ENCODE data around the gene CCDC112. TPM values are rescaled to one million over a fixed set of nuclear protein-coding genes. Genes with fewer than 3 reads are reported as not detected.
"Not testable (repeated sequence)": the region's sequence is repeated elsewhere in the genome, so short reads cannot be mapped to it uniquely, and the experiment has no call there.

Gene CCDC112
- total and polyA plus RNA-seq, 4 donors = 4.1 to 8.3 (median 6.9) TPM

GRCh38 chr5:115336201-115336720 is 39.8 kb upstream of the CCDC112 start:
- intact Hi-C loops (cut with DNase I) = no loop called here
- Histone ChIP-seq H3K4me1 (ENCODE audit: control insufficient read depth in 1 of 2, insufficient read depth in 2 of 2, low read length in 2 of 2) (no peaks in the 10 kb centered on the region), H3K27ac (ENCODE audit: low read depth in 1 of 2, low read length in 2 of 2) (no peak overlapping the region), H3K9me3 (ENCODE audit: control insufficient read depth, low read length) (peaks cover 1% of the 10 kb centered on the region), H3K36me3 (ENCODE audit: control insufficient read depth in 1 of 2, insufficient read depth in 2 of 2, low read length in 1 of 2) (no peaks in the 10 kb centered on the region), H3K27me3 (ENCODE audit: control insufficient read depth in 1 of 2, insufficient read depth in 2 of 2, low read length in 1 of 2) (no peaks in the 10 kb centered on the region), H3K4me3 (ENCODE audit: low read length in 2 of 2) (no peak overlapping the region)
- ATAC-seq (ENCODE audit: low FRiP score) (no peak), DNase-seq (no peak)
- 75 to 78% methylated on average over 1 of the region's 1 CpG for WGBS, 2 donors

DNA sequence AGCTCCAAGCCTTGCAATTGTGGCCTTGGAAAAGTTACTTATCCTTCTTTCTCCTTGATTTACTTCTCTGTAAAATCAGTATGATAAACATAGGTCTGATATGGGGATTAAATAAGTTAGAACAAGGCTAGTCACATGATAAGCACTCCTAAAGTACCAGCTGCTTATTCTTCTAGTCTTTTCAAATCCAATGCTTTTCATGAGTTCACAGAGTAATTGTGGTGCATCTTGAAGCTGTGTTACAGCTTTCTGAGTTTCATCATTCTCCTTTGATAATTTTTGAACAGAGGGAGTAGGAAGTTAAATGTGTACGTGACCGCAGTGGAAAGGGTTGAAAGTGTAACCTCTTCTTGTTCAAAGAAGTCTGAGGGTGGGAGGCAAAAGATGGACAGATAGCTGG is 38.8 kb upstream of the CCDC112 start:
- WGBS, 2 donors = 80 to 90% methylated on average over 2 of the region's 2 CpGs
- Histone ChIP-seq H3K4me1 (ENCODE audit: control insufficient read depth in 1 of 2, insufficient read depth in 2 of 2, low read length in 2 of 2) (no peaks in the 10 kb centered on the region), H3K9me3 (ENCODE audit: control insufficient read depth, low read length) (peaks cover 1% of the 10 kb centered on the region), H3K27me3 (ENCODE audit: control insufficient read depth in 1 of 2, insufficient read depth in 2 of 2, low read length in 1 of 2) (no peaks in the 10 kb centered on the region), H3K4me3 (ENCODE audit: low read length in 2 of 2) (no peak overlapping the region), H3K27ac (ENCODE audit: low read depth in 1 of 2, low read length in 2 of 2) (no peak overlapping the region), H3K36me3 (ENCODE audit: control insufficient read depth in 1 of 2, insufficient read depth in 2 of 2, low read length in 1 of 2) (no peaks in the 10 kb centered on the region)
- DNase-seq (no peak), ATAC-seq (ENCODE audit: low FRiP score) (no peak)
- intact Hi-C loops (cut with DNase I) = no loop called here

- intact Hi-C loops (cut with DNase I) = no loop called here
- Histone ChIP-seq H3K4me3 (ENCODE audit: low read length in 2 of 2) (no peak overlapping the region), H3K9me3 (ENCODE audit: control insufficient read depth, low read length) (peaks cover 1% of the 10 kb centered on the region), H3K27ac (ENCODE audit: low read depth in 1 of 2, low read length in 2 of 2) (no peak overlapping the region), H3K36me3 (ENCODE audit: control insufficient read depth in 1 of 2, insufficient read depth in 2 of 2, low read length in 1 of 2) (no peaks in the 10 kb centered on the region), H3K4me1 (ENCODE audit: control insufficient read depth in 1 of 2, insufficient read depth in 2 of 2, low read length in 2 of 2) (no peaks in the 10 kb centered on the region), H3K27me3 (ENCODE audit: control insufficient read depth in 1 of 2, insufficient read depth in 2 of 2, low read length in 1 of 2) (no peaks in the 10 kb centered on the region)
- 79 to 89% methylated on average over 1 of the region's 1 CpG for WGBS, 2 donors
- ATAC-seq (ENCODE audit: low FRiP score) (peak; percentile 36), DNase-seq (no peak)
Observed at GRCh38 chr5:115333164-115333563, 36.7 kb upstream of the CCDC112 start.

DNA sequence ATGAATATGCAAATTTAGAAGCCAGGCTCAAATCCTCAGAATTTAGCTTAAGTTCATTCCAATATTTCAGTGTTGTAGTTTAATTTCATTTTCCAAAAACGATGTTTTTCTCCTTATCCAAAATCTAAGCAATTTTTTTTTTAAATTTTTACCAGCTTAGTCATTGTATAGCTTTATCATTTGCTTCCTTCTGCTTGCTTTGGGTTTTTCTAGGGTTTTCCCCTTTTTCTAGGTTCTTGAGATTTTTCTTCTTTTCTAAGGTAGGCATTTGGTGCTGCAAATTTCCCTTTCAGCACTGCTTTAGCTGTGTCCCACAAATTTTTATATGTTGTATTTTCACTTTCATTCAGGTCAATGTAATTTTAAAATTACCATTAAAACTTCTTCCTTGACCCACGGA is 34.4 kb upstream of the CCDC112 start:
- Histone ChIP-seq H3K27ac (ENCODE audit: low read depth in 1 of 2, low read length in 2 of 2) (no peak overlapping the region), H3K27me3 (ENCODE audit: control insufficient read depth in 1 of 2, insufficient read depth in 2 of 2, low read length in 1 of 2) (no peaks in the 10 kb centered on the region), H3K36me3 (ENCODE audit: control insufficient read depth in 1 of 2, insufficient read depth in 2 of 2, low read length in 1 of 2) (no peaks in the 10 kb centered on the region), H3K9me3 (ENCODE audit: control insufficient read depth, low read length) (peaks cover 1% of the 10 kb centered on the region), H3K4me3 (ENCODE audit: low read length in 2 of 2) (no peak overlapping the region), H3K4me1 (ENCODE audit: control insufficient read depth in 1 of 2, insufficient read depth in 2 of 2, low read length in 2 of 2) (no peaks in the 10 kb centered on the region)
- DNase-seq (no peak), ATAC-seq (ENCODE audit: low FRiP score) (no peak)
- 62 to 73% methylated on average over 2 of the region's 2 CpGs for WGBS, 2 donors
- intact Hi-C loops (cut with DNase I) = no loop called here

DNA sequence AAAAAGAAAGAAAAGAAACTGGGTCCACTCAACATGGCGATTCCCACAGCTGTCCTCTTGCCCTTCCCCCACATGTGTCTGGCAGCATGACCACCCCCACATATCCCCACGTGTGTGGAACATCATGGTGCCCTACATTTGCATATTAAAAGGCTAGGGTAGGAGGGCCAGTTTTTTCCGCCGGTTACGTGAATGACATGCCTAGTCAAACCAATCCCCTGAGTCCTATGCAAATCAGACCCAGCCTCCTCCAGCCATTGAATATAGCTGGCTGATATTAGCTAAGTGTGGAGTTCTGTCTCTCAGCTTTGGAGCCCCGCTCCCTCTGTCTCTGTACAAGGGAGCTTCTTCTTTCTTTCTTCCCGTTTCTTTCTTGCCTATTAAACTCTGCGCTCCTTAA is 33.0 kb upstream of the CCDC112 start:
- no peak for ATAC-seq (ENCODE audit: low FRiP score)
- intact Hi-C loops (cut with DNase I) = no loop called here
- no peak for DNase-seq
- H3K27me3 ChIP-seq (ENCODE audit: control insufficient read depth in 1 of 2, insufficient read depth in 2 of 2, low read length in 1 of 2) = no peaks in the 10 kb centered on the region
- 75 to 78% methylated on average over 8 of the region's 8 CpGs for WGBS, 2 donors
- no peak overlapping the region for H3K4me3 ChIP-seq (ENCODE audit: low read length in 2 of 2)
- H3K9me3 ChIP-seq (ENCODE audit: control insufficient read depth, low read length) = no peaks in the 10 kb centered on the region
- no peaks in the 10 kb centered on the region for H3K36me3 ChIP-seq (ENCODE audit: control insufficient read depth in 1 of 2, insufficient read depth in 2 of 2, low read length in 1 of 2)
- H3K4me1 ChIP-seq (ENCODE audit: control insufficient read depth in 1 of 2, insufficient read depth in 2 of 2, low read length in 2 of 2) = no peaks in the 10 kb centered on the region
- H3K27ac ChIP-seq (ENCODE audit: low read depth in 1 of 2, low read length in 2 of 2) = no peak overlapping the region

DNA sequence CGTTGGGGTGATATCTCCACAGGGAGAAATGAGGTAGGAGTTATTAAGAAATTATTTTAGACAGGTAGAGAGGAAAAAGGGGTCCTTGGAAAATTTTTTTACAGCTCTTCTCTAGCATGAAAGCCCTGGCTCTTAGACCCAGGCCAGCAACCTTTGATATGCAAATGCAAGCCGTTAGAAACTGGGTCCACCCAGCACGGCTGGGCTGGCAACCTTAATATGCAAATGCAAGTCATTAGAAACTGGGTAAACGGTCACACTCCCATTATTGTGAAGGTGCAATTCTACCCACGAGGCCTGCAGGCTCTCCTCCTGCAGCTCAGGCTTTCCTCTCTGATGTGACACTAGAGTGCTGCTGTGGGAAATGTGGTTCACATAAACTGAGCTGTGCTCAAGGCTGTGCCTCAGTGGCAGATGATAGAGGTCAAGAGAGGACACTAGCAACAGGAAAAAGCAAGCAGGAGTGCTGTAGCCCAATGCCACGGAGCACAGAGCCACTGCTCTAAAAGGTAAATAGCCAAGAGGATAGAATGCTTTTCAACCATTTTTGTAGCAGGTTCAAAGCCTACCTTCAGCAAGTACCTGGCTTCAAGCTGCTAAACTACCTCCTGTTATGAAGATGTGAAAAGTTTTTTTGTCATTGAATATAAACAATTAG is 32.3 kb upstream of the CCDC112 start:
- WGBS, 2 donors = 36 to 54% methylated on average over 6 of the region's 6 CpGs
- H3K9me3 ChIP-seq (ENCODE audit: control insufficient read depth, low read length); DNase-seq; H3K27ac ChIP-seq (ENCODE audit: low read depth in 1 of 2, low read length in 2 of 2); intact Hi-C loops (cut with DNase I); H3K4me1 ChIP-seq (ENCODE audit: control insufficient read depth in 1 of 2, insufficient read depth in 2 of 2, low read length in 2 of 2); H3K36me3 ChIP-seq (ENCODE audit: control insufficient read depth in 1 of 2, insufficient read depth in 2 of 2, low read length in 1 of 2); H3K27me3 ChIP-seq (ENCODE audit: control insufficient read depth in 1 of 2, insufficient read depth in 2 of 2, low read length in 1 of 2); ATAC-seq (ENCODE audit: low FRiP score); H3K4me3 ChIP-seq (ENCODE audit: low read length in 2 of 2): not testable (repeated sequence)

- no peaks in the 10 kb centered on the region for H3K9me3 ChIP-seq (ENCODE audit: control insufficient read depth, low read length)
- no peak for DNase-seq
- H3K4me3 ChIP-seq (ENCODE audit: low read length in 2 of 2) = no peak overlapping the region
- no peak overlapping the region for H3K27ac ChIP-seq (ENCODE audit: low read depth in 1 of 2, low read length in 2 of 2)
- H3K27me3 ChIP-seq (ENCODE audit: control insufficient read depth in 1 of 2, insufficient read depth in 2 of 2, low read length in 1 of 2) = no peaks in the 10 kb centered on the region
- WGBS, 2 donors = 3 to 10% methylated on average over 3 of the region's 3 CpGs
- H3K4me1 ChIP-seq (ENCODE audit: control insufficient read depth in 1 of 2, insufficient read depth in 2 of 2, low read length in 2 of 2) = no peaks in the 10 kb centered on the region
- no peak for ATAC-seq (ENCODE audit: low FRiP score)
- intact Hi-C loops (cut with DNase I) = no loop called here
- no peaks in the 10 kb centered on the region for H3K36me3 ChIP-seq (ENCODE audit: control insufficient read depth in 1 of 2, insufficient read depth in 2 of 2, low read length in 1 of 2)
Observed at GRCh38 chr5:115325296-115325959, 29.0 kb upstream of the CCDC112 start.

- Histone ChIP-seq H3K27me3 (ENCODE audit: control insufficient read depth in 1 of 2, insufficient read depth in 2 of 2, low read length in 1 of 2) (no peaks in the 10 kb centered on the region), H3K4me3 (ENCODE audit: low read length in 2 of 2) (no peak overlapping the region), H3K27ac (ENCODE audit: low read depth in 1 of 2, low read length in 2 of 2) (no peak overlapping the region), H3K4me1 (ENCODE audit: control insufficient read depth in 1 of 2, insufficient read depth in 2 of 2, low read length in 2 of 2) (no peaks in the 10 kb centered on the region), H3K36me3 (ENCODE audit: control insufficient read depth in 1 of 2, insufficient read depth in 2 of 2, low read length in 1 of 2) (no peaks in the 10 kb centered on the region), H3K9me3 (ENCODE audit: control insufficient read depth, low read length) (no peaks in the 10 kb centered on the region)
- intact Hi-C loops (cut with DNase I) = no loop called here
- WGBS, 2 donors = 95 to 98% methylated on average over 2 of the region's 2 CpGs
- no peak for ATAC-seq (ENCODE audit: low FRiP score)
- DNase-seq = no peak
Observed at GRCh38 chr5:115324021-115324420, 27.6 kb upstream of the CCDC112 start.

GRCh38 chr5:115322729-115323128 is 26.3 kb upstream of the CCDC112 start:
- Histone ChIP-seq H3K4me1 (ENCODE audit: control insufficient read depth in 1 of 2, insufficient read depth in 2 of 2, low read length in 2 of 2) (no peaks in the 10 kb centered on the region), H3K27ac (ENCODE audit: low read depth in 1 of 2, low read length in 2 of 2) (no peak overlapping the region), H3K9me3 (ENCODE audit: control insufficient read depth, low read length) (no peaks in the 10 kb centered on the region), H3K27me3 (ENCODE audit: control insufficient read depth in 1 of 2, insufficient read depth in 2 of 2, low read length in 1 of 2) (no peaks in the 10 kb centered on the region), H3K4me3 (ENCODE audit: low read length in 2 of 2) (no peak overlapping the region), H3K36me3 (ENCODE audit: control insufficient read depth in 1 of 2, insufficient read depth in 2 of 2, low read length in 1 of 2) (no peaks in the 10 kb centered on the region)
- DNase-seq (no peak), ATAC-seq (ENCODE audit: low FRiP score) (no peak)
- WGBS, 2 donors = 83 to 96% methylated on average over 2 of the region's 2 CpGs
- intact Hi-C loops (cut with DNase I) = no loop called here

Measured in aorta (tissue), 5 donors.